Effector memory CD4-positive, alpha-beta T cell (primary cell): Measurements from ENCODE around the gene LY6G6F.
A peak's percentile ranks its signal among the peaks of the same experiment; 100 is the strongest.
"Not testable (repeated sequence)": the region's sequence is repeated elsewhere in the genome, so short reads cannot be mapped to it uniquely, and the experiment has no call there.

Experiments used
- DNase-seq, 3 donors: peaks; one replicate each; pipeline ENCODE4 v3.0.0-alpha.2; 2020
- H3K27ac ChIP-seq: 2 replicates; pipeline ENCODE4 v1.7.0; 2013; ENCODE audit warnings: mild to moderate bottlenecking, low read length, moderate library complexity; ENCODE audit not compliant: insufficient read depth, poor library complexity, severe bottlenecking
- H3K27me3 ChIP-seq: replicated peaks from 2 replicates; pipeline ENCODE4 v1.7.0; 2013; ENCODE audit warnings: mild to moderate bottlenecking, low read length; ENCODE audit not compliant: insufficient read depth, control insufficient read depth, poor library complexity, severe bottlenecking
- H3K36me3 ChIP-seq: 2 replicates; pipeline ENCODE4 v1.7.0; 2013; ENCODE audit warnings: mild to moderate bottlenecking, low read length, moderate library complexity; ENCODE audit not compliant: control insufficient read depth, insufficient read depth
- H3K4me1 ChIP-seq: 2 replicates; pipeline ENCODE4 v1.7.0; 2013; ENCODE audit warnings: low read length, mild to moderate bottlenecking; ENCODE audit not compliant: control insufficient read depth, insufficient read depth, poor library complexity, severe bottlenecking
- H3K4me3 ChIP-seq: 2 replicates; pipeline ENCODE4 v1.7.0; 2013; ENCODE audit warnings: low read length, low read depth, mild to moderate bottlenecking; ENCODE audit not compliant: insufficient read depth, poor library complexity, severe bottlenecking
- H3K9me3 ChIP-seq: 2 replicates; pipeline ENCODE4 v1.7.0; 2013; ENCODE audit warnings: mild to moderate bottlenecking, low read length, moderate library complexity; ENCODE audit not compliant: control insufficient read depth

Gene LY6G6F

GRCh38 chr6:31702819-31703716 is 3.6 kb upstream of the LY6G6F start, which contains the start of gene ABHD16A:
TSS of gene ABHD16A (minus strand) at chr6:31703324. CDS start at chr6:31703281, 43 bp downstream.
- peaks cover 18% of the 10 kb centered on the region for H3K4me1 ChIP-seq
- no peaks in the 10 kb centered on the region for H3K9me3 ChIP-seq
- H3K4me3 ChIP-seq: peak within 1 kb of the TSS; percentile 91
- DNase-seq: peak; percentile 89 to 94 (median 94)
- H3K36me3 ChIP-seq: peaks cover 9% of the 10 kb centered on the region
- H3K27ac ChIP-seq: peak within 1 kb of the TSS; percentile 99
- no peaks in the 10 kb centered on the region for H3K27me3 ChIP-seq

- no peaks in the 10 kb centered on the region for H3K27me3 ChIP-seq
- H3K4me1 ChIP-seq: peaks cover 15% of the 10 kb centered on the region
- no peak for DNase-seq
- H3K9me3 ChIP-seq: no peaks in the 10 kb centered on the region
- H3K36me3 ChIP-seq: no peaks in the 10 kb centered on the region
- no peak overlapping the region for H3K4me3 ChIP-seq
- H3K27ac ChIP-seq: no peak overlapping the region
Observed at GRCh38 chr6:31705931-31706330, 735 bp upstream of the LY6G6F start.

GRCh38 chr6:31707701-31708100 is 1.0 kb downstream of the LY6G6F start:
- Histone ChIP-seq H3K4me1 (peaks cover 3% of the 10 kb centered on the region), H3K27me3 (no peaks in the 10 kb centered on the region), H3K9me3 (no peaks in the 10 kb centered on the region), H3K36me3 (no peaks in the 10 kb centered on the region), H3K27ac (no peak overlapping the region), H3K4me3 (no peak overlapping the region)
- DNase-seq: no peak

- H3K27ac ChIP-seq: no peak overlapping the region
- H3K36me3 ChIP-seq: no peaks in the 10 kb centered on the region
- peaks cover 3% of the 10 kb centered on the region for H3K4me1 ChIP-seq
- no peak for DNase-seq
- H3K4me3 ChIP-seq: no peak overlapping the region
- H3K27me3 ChIP-seq: no peaks in the 10 kb centered on the region
- no peaks in the 10 kb centered on the region for H3K9me3 ChIP-seq
Observed at GRCh38 chr6:31708224-31708623, 1.6 kb downstream of the LY6G6F start.

- not testable (repeated sequence) for H3K4me3 ChIP-seq, H3K36me3 ChIP-seq, H3K27me3 ChIP-seq, DNase-seq, H3K27ac ChIP-seq, H3K4me1 ChIP-seq, H3K9me3 ChIP-seq
Observed at GRCh38 chr6:31709157-31709556, 2.5 kb downstream of the LY6G6F start.

GRCh38 chr6:31710523-31711219 is 4.0 kb downstream of the LY6G6F start:
- Histone ChIP-seq H3K36me3 (no peaks in the 10 kb centered on the region), H3K4me1 (peaks cover 3% of the 10 kb centered on the region), H3K9me3 (no peaks in the 10 kb centered on the region), H3K27ac (no peak overlapping the region), H3K4me3 (no peak overlapping the region), H3K27me3 (no peaks in the 10 kb centered on the region)
- no peak for DNase-seq

GRCh38 chr6:31711233-31711632 is 4.6 kb downstream of the LY6G6F start:
- DNase-seq: no peak
- Histone ChIP-seq H3K27ac (no peak overlapping the region), H3K4me1 (peaks cover 3% of the 10 kb centered on the region), H3K27me3 (no peaks in the 10 kb centered on the region), H3K36me3 (no peaks in the 10 kb centered on the region), H3K9me3 (no peaks in the 10 kb centered on the region), H3K4me3 (no peak overlapping the region)

- no peaks in the 10 kb centered on the region for H3K36me3 ChIP-seq
- peaks cover 3% of the 10 kb centered on the region for H3K4me1 ChIP-seq
- no peak overlapping the region for H3K27ac ChIP-seq
- H3K27me3 ChIP-seq: no peaks in the 10 kb centered on the region
- no peak for DNase-seq
- no peaks in the 10 kb centered on the region for H3K9me3 ChIP-seq
- H3K4me3 ChIP-seq: no peak overlapping the region
Observed at GRCh38 chr6:31712296-31712695, 5.6 kb downstream of the LY6G6F start.

- Histone ChIP-seq H3K27me3 (no peaks in the 10 kb centered on the region), H3K4me1 (peaks cover 3% of the 10 kb centered on the region), H3K4me3 (no peak overlapping the region), H3K27ac (no peak overlapping the region), H3K9me3 (no peaks in the 10 kb centered on the region), H3K36me3 (no peaks in the 10 kb centered on the region)
- no peak for DNase-seq
Observed at GRCh38 chr6:31713465-31713864, 6.8 kb downstream of the LY6G6F start.
